NCI-H2081 treated with DMSO at 0.1 percent for 48 hours (cell line): ENCODE data around the gene MRPS18A.

Source experiments
- DNase-seq: peaks from one replicate; lab custom pipeline; 2025; lab: John Stamatoyannopoulos, UW

The MRPS18A gene

DNA sequence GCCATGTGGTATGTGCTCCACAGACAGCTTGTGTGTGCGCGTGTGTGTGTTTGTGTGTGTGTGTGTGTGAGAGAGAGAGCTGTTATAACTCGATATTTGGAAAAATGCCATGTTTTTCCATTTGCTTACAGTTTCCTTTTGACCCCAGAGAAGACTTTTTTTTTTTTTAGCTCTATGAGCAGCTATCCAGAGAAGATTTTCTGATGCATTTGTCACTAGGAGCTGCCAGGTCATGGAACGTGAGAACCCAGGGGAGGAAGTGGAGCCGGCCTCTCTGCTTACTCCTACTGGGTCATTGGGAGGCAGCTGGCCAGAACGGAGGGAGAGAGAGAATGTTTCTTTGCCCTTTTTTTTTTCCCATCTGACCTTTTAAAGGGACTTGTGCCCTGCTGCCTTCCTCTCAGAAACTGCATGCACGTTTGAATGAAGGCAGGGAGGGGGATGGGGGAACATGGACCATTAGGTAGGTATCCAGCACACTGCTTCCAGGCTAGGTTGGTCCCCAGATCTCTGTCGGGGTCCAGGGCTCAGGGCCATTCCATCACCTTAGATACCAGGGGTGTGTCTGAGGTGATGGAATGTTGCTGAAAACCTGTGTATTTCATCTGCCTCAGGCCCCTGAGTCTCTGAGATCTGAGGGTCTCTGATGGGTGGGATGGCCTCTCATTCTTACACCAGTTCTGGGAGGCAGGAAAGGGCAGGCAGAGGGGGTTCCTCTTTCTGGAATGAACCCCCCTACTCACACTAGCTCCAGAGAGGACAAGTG is 11.2 kb upstream of the MRPS18A start:
- no peak for DNase-seq

GRCh38 chr6:43697421-43697820 is 9.8 kb upstream of the MRPS18A start:
- DNase-seq = no peak

- DNase-seq = no peak
Measured at GRCh38 chr6:43695967-43696291, 8.3 kb upstream of the MRPS18A start.

GRCh38 chr6:43695215-43695966 is 7.8 kb upstream of the MRPS18A start:
- no peak for DNase-seq

DNA sequence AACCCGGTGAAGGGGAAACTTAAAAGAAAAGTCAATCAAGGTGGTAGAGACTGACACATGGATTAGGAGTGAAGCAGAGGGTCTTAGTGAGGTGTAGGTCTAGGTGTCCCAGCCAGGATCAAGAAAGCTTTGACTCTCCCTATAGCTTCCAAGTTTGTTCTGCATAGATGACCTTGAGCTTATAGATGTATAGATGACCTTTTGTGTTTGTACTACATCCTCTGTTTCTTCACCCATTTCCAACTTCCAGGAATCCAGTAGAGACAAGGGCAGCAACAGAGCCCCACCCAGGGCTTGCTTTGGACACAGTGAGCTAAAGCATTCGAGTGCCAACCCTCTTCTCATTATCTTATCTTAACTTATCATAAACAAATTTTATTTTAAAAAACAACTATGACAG is 1.8 kb upstream of the MRPS18A start:
- DNase-seq = no peak

DNA sequence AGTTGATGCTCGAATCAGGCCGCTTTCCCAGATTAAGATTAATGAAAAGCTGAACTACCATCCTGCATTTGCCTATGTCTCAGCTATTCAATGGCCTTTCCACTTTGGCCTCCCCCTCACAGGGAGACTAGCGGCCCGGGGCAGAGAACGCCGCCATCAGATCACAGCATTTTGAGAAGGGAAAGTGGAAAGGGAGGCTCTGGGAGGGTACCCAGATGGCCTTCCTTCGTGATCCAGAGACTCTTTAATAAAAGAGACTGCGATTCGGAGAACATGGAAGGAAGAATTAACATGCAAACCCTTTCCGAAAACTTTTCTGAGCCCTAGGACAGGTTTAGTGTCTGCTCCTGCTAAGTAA is 533 bp downstream of the MRPS18A start:
- no peak for DNase-seq

GRCh38 chr6:43683708-43684455 is 3.7 kb downstream of the MRPS18A start:
- no peak for DNase-seq

DNA sequence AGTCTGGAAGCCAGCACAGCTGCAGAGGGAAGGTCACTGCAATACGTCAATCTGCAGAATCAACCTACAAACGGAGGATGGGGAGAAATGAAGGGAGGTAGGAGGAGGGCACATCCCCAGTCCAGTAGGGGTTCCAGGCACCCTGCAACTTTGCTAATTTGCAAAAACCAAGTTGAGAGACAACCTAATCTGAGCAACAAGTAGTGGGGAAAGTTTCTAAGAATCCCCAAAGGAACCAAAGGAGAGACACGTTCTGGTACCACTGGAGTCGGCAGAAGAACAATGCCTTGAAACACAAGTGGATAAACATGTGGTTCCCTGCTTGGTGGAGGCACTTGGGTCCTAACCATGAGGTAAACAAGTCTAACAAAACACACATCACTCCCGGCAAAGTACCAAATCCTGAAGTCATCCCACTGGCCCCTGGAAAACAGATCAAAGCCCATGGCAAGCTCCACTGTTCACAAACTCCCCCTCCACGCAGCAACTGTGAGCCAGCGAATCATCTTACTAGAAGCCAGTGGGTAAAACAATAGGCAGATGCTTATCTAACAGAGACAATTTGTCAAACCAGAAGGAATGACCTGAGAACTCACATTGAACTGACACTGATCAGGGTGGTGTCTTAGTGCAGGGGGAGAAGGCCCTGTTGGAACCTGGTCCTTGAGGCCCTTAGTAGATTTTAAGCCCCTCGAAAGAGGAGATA is 4.7 kb downstream of the MRPS18A start:
- DNase-seq = no peak

DNA sequence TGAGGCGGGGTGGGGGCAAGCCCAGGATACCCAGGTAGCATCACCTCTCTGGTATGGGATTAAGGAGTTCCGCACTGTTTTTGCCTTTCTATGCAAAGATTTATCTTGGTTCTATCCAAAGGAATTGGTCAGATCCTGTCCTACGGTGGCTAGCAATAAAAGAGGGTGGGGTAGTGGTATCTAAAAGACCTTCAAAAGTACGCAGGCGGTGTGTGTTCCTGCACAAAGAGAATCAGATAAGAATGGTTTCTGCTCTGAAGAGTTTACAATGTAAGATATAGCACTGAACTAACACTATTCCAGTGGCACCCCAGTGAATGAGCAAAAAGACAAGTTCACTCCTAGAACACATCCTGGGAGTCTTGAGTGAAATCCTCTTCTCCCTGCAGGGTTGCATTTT is 6.3 kb downstream of the MRPS18A start:
- DNase-seq = no peak

DNA sequence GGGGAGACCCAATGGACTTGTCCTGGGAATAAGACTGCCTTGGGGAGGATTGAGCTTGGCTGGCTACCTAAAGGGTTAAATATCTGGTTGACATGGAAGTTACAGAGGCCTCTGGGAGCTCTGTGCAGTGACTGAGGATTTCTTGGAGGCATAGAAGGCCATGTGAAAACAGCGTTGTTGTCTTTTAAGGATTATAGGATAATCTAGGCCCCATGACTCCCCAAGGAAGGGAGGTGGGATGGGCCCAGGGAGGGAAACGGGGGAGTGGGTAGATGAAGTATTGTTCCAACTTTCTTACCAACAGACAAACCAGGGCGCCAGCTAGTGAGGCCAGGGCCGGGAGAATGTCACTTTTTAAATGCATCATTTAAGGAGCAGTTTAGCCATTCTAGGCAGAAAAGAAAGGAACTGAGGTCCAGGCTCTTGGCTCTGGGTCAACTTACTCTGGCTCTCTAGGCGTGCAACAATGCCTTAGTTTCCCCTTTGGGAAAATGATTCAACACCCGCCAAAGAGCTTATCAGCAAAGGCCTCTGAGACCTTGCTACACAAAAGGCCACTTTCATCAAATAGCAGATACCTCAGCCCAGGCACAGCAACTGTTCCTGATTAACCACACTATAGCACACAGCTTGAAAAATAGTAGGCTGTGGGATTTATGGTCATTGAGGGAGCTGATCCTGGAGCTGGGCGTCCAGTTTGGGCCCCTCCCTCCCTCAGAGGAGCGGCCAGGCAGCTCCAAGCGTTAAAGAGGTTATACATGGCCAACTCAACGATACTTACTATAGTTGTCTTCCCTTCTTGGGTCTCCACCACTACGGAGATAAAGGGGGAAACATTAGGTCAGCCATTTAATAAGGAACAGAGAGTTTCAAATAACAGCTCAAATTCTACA is 7.0 kb downstream of the MRPS18A start:
- DNase-seq = no peak

- no peak for DNase-seq
Measured at GRCh38 chr6:43679057-43679456, 8.5 kb downstream of the MRPS18A start.

DNA sequence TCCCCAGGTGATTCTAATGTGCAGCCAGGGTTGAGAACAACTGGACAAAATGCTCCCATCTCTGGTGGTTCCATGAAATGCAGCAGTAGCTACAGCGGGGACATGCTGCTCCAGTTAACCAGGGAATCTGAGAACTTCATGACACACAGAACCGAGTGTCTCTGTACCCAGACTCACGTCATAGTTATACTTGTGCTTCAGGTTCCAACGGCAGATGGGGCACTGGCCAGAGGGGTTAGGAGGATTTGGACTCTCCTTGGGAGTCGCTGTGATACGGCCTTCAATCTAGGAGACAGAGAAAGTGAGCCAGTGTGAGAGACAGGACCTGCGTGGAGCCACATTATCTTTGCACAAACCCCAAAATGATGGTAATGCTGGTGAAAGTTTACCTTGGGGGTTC is 9.2 kb downstream of the MRPS18A start:
- DNase-seq = no peak

GRCh38 chr6:43677759-43678158 is 9.8 kb downstream of the MRPS18A start:
- no peak for DNase-seq

GRCh38 chr6:43676962-43677606 is 10.5 kb downstream of the MRPS18A start:
- DNase-seq = no peak

DNA sequence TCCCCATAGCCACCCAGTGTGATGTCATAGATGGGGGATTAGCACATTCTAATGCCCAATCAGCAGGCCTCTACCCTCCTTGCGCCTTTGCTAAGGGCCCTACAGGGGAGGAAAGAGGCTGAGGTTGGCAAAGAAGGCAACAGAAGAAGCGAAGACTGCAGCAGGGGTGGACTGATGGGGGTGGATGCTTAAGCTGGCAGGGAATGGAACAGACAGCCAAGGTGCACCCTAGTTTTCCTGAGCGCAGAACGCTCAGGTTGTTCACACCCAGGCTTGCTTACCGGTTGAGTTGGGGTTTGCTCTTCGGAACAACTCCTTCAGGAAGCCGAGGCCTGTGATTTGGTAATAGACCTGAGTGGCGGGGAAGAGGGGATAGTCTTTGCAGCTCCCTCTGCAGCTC is 12.7 kb downstream of the MRPS18A start:
- DNase-seq = no peak

GRCh38 chr6:43674291-43674690 is 13.3 kb downstream of the MRPS18A start:
- DNase-seq = no peak

- DNase-seq = no peak
Measured at GRCh38 chr6:43673444-43674084, 14.0 kb downstream of the MRPS18A start.

GRCh38 chr6:43671801-43672690 is 15.5 kb downstream of the MRPS18A start:
- no peak for DNase-seq

GRCh38 chr6:43671011-43671800 is 16.4 kb downstream of the MRPS18A start:
- no peak for DNase-seq
